ENCODE measurements around the gene RTBDN.

The RTBDN gene

GRCh38 chr19:12779162-12779993, 55.0 kb downstream of the RTBDN start:
- no peak for DNase-seq (ENCODE audit: low spot score)

- no peak for DNase-seq (ENCODE audit: low spot score)
These were observed 55.5 kb downstream of the RTBDN start for GRCh38 chr19:12778905-12779161.

- peak; percentile 61 for DNase-seq (ENCODE audit: low spot score)
These were observed 56.1 kb downstream of the RTBDN start for GRCh38 chr19:12778017-12778904.

GRCh38 chr19:12777217-12778016, 57.0 kb downstream of the RTBDN start:
- peak; percentile 86 for DNase-seq (ENCODE audit: low spot score)

Data from activated CD4-positive, alpha-beta T cell treated with anti-CD3 and anti-CD28 coated beads, Interleukin-2, Interleukin-4, amounts not matched to agents 100 ng/mL and 50 ng/mL, durations not matched to agents 16 hours and 8 hours (primary cell).